ENCODE data around the gene MTCL1.

The MTCL1 gene

GRCh38 chr18:8816220-8816619 is 110.9 kb downstream of the MTCL1 start:
- no peak for DNase-seq

- DNase-seq, result no peak
Observed at GRCh38 chr18:8816816-8817215, 111.5 kb downstream of the MTCL1 start.

- DNase-seq, result no peak
Observed at GRCh38 chr18:8818982-8819381, 113.6 kb downstream of the MTCL1 start.

GRCh38 chr18:8820396-8821082 is 115.2 kb downstream of the MTCL1 start:
- DNase-seq, result no peak

GRCh38 chr18:8821083-8821465 is 115.7 kb downstream of the MTCL1 start:
- no peak for DNase-seq

- DNase-seq, result no peak
Observed at GRCh38 chr18:8821531-8821930, 116.2 kb downstream of the MTCL1 start.

GRCh38 chr18:8822643-8823042 is 117.3 kb downstream of the MTCL1 start:
- DNase-seq, result no peak

GRCh38 chr18:8823530-8823929 is 118.2 kb downstream of the MTCL1 start:
- DNase-seq, result no peak

- no peak for DNase-seq
Observed at GRCh38 chr18:8824846-8825245, 119.5 kb downstream of the MTCL1 start.

- DNase-seq, result no peak
Observed at GRCh38 chr18:8825273-8825672, 119.9 kb downstream of the MTCL1 start.

GRCh38 chr18:8825729-8826375 is 120.5 kb downstream of the MTCL1 start:
- no peak for DNase-seq

GRCh38 chr18:8826514-8826913 is 121.2 kb downstream of the MTCL1 start:
- DNase-seq, result no peak

GRCh38 chr18:8826971-8827370 is 121.6 kb downstream of the MTCL1 start:
- no peak for DNase-seq

GRCh38 chr18:8828300-8828699 is 122.9 kb downstream of the MTCL1 start:
- DNase-seq, result no peak

- no peak for DNase-seq
Observed at GRCh38 chr18:8828798-8829197, 123.4 kb downstream of the MTCL1 start.

GRCh38 chr18:8830067-8831060 is 125.0 kb downstream of the MTCL1 start:
- DNase-seq, result no peak

- no peak for DNase-seq
Observed at GRCh38 chr18:8831112-8831511, 125.8 kb downstream of the MTCL1 start.

- no peak for DNase-seq
Observed at GRCh38 chr18:8831531-8831930, 126.2 kb downstream of the MTCL1 start.

- DNase-seq, result no peak
Observed at GRCh38 chr18:8833480-8833879, 128.1 kb downstream of the MTCL1 start.

- DNase-seq, result no peak
Observed at GRCh38 chr18:8834881-8835280, 129.5 kb downstream of the MTCL1 start.

- DNase-seq, result no peak
Observed at GRCh38 chr18:8835521-8835953, 130.2 kb downstream of the MTCL1 start.

- no peak for DNase-seq
Observed at GRCh38 chr18:8839281-8839680, 133.9 kb downstream of the MTCL1 start.

GRCh38 chr18:8841781-8842485 is 136.6 kb downstream of the MTCL1 start:
- no peak for DNase-seq

All from NCI-H345 (cell line).